HG02623 (cell line): Measurements from ENCODE around the gene ARHGEF7.

Experiments
- ATAC-seq: cut with Tn5 transposase; IDR thresholded peaks from one replicate; pipeline ENCODE4 v1.9.1; 2021; ENCODE audit warnings: moderate library complexity; ENCODE audit not compliant: unreplicated experiment

The ARHGEF7 gene

DNA sequence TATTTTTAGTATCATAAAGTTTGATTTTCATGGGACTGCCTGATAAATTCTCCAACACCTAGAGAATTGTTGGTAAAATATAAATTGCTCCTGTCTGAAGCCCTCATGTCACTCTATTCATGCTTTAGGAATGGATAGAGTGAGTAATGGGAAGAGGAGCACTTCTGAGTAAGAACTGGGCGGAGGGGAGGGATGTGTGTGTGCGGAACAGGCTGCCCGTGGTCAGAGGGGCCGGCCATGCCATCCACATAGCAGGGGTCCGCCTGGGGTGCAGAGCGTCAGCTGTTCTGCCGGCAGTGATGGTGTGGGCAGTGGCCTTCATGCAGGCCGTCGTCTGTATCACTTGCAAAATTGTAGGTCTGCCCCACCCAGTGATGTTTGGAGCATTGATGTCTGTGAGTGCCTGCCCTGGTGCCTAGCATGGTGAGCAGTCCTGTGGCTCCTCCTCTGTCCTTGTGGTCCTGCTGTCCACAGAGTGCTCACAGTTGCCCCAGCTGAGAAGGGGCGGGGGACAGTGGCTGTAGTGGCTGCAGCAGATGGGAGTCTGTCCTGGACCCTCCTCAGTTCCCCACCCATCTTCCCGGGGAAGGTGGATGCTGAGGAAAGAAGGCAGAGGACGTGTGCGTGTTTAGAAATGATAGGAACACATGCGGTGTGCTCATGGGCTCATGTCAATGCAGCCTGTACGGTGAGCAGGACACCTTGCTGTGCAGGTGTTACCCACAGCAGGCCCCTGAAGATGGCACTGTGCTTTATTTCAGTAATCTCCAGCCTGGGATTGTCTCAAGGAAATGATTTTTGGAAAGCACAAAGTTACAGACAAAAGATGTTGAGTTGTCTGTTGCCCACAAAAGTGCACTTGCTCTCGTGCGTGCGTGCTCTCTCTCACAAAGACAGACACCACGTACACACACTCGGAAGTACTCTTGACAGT, 155.9 kb downstream of the ARHGEF7 start:
- ATAC-seq, result no peak

DNA sequence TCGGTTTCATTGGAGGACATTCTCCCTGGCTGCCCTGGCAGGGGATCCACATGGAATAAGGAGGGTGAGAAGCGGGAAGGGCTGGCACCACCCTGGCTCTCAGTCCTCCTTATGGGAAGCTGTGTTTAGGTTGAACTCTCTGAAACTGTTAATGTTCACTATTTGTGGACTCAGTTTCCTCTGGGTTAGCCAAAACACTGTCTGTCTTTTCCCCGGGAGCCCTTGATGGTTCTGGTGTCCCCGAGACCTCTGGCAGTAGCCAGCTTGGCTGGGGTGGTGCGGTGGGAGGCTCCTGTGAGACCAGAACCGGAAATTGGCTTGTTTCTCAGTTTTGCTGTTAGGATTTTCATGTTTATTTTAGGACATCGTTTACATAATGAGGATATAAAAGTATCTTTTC, 157.0 kb downstream of the ARHGEF7 start:
- no peak for ATAC-seq

DNA sequence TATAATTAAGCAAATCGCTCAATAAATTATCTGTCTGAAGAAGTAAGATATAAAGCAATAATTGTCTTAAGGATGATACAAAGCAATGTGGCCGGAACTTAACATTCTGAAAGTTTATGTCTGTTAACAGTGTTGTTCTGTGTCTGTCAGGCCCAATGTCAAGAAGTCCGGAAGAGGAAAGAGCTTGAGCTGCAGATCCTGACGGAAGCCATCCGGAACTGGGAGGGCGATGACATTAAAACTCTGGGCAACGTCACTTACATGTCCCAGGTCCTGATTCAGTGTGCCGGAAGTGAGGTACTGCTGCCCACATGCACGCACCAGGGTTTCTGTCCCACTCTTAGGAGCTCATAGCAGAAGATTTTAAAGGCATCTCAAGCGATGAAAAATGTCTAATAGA, 160.3 kb downstream of the ARHGEF7 start:
- ATAC-seq, result no peak

DNA sequence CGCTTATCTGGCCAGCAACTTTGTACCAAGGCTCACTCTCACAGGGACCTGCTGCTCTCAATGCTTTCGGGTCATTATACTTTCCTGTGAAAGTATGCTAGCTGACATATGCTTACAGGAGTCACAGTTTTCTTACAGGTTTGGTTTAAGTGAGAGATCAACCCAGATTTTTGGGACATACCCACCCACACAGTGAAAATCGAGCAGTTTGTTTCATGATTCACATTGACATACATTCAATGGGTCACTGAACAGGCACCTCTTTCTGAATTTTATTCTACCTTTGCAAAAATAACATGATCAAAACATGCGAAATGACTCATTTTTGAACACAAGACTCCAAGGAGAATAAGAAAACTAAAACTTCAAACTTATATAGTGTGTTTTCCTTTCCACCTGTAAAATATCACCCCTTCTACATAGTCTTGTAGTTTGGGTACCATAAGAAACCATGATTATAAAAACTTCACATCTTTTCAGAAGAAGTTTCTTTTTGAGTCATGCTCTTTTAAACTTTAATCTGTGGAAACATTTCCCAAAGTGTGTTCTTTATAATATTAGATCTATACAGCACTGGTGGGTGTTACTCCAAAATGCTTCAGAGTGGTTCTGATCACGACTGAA, 161.0 kb downstream of the ARHGEF7 start:
- ATAC-seq, result no peak

DNA sequence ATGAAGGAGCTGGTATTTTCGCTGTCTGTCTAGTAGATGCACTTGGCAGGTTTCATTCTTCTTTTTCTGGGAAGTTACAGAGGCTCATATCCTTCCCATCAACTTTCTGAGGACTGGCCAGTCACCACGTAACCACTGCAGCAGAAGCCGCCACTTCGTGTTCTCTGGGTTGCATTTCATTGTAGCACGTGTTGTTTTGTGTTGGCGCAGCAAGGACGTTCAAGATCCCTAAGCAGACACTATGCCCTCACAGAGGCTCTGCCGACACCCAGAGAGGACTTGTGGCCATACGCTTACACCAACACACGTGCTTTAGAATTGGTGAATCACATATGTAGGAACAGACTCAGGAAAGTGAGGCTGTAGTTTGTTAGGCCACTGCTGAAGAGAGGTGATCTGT, 163.1 kb downstream of the ARHGEF7 start:
- no peak for ATAC-seq

DNA sequence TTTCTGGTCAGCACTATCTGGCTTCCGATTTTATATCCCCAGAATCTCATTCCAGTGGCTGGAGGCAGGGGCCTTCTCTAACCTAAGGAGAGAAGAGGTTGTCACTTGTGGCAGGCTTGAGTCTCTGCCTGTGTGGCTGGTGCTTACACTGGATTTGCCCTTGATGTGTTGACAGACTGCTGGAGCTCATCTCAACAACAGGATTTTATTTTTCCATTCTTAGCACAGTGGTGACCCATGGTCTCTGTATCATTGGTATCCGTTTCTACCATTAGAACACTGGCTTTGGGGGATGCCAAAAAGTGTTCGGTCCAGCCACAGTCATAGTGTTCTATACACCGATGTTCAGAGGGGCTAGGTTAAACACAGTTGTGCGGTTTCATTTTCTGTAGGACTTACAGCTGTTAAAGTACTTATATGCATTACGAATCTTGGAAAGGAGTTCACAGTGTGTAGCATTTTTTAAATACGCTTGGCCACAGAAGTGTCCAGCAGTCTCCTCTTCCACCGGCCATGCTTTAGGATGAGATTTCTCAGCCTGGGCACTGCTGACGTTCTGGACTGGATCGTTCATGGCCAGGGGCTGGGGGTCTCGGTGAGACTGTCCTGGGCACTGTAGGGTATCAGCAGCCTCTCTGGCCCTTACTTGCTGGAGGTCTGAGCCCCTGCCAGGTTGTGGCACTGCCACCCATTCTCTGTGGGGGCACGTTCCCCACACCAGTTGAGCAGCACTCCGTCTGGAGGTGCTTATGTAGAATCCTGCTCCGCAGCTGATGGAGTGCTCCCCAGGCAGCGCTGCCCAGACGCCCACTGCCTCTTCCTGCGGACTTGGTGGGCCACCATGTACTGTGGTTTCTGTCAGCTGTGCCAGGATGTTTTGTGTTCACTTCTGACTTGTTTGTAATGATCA, 163.9 kb downstream of the ARHGEF7 start:
- no peak for ATAC-seq

DNA sequence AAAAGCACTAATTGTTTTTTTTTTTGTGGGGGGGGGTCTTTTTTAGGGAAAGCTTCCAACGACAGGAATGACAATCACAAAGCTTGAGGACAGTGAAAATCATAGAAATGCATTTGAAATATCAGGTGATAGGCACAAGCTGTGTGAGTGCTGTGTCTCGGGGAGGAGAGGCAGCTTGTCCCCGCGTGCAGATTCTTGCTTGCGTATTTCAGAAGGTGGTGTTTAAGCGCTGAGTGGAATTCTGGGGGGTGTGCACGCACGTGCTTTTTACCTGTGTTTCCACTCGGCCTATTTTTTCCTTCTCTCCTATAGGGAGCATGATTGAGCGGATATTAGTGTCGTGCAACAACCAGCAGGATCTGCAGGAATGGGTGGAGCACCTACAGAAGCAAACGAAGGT, 165.1 kb downstream of the ARHGEF7 start:
- ATAC-seq, result no peak

DNA sequence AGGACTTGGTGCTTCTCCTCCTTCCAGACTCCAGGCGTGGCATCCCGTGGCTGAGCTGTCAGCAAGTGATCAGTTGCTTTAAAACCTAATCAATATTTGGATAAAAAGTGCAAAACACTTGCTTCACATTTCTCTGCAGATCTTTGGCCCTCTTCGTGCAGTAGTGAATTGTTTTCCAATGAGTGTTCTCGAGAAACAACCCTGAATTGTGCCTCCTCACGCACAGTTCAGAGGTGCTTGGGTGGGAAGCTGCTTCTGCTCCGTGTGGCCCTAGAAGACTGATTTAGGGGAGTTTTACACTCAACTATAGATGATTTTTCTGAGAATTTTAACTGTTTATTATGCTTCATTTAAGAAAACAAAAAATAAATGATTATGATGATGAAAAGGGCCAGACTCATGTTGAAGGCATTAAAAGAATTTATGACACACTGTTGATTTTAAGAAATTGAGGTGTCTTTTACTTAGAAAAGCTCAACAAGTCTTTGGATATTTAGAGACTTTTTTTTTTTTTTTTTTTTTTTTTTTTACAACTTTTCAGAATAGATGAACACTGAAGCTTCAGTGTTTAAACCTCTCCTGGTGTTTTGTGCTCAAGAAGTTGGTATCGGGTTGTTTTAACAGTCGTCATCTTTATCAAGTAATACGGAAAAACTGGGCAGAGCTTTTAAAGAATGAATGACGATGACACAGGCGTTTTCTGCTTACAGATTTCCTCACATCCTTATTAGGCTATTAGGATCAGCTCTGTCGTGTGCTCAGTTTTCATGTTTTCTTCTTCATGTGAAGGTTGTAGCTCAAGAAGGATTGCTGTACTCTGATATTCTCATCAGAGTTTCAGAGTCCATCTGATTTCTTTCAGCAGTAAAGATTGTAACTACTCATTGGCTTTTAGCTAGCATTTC, 165.8 kb downstream of the ARHGEF7 start:
- no peak for ATAC-seq

DNA sequence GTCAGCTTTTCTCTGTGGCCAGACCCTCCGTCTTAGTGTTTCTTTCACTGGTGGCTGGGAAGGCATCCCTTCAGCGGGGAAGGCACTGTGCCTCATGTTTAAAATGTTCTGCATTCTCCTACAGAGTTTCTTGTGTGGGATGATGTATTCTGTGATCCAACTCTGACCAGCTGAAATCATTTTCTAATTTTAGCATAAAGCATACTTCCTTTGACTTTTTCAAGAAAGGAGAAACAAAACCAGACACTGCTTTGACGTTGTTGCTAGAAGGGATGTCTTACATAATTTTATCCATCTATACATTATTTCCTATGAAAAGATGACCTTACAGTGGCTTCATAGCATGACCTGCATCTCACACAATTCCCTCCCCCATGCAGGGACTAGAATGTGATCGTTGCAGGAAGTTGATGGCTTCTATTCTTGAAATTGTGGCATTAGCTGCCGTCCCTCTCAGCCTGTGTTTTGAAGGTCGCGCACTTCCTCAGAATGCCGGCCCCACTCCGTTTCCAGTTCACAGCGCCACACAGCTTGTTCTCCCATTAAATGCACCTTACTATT, 166.7 kb downstream of the ARHGEF7 start:
- ATAC-seq, result no peak

DNA sequence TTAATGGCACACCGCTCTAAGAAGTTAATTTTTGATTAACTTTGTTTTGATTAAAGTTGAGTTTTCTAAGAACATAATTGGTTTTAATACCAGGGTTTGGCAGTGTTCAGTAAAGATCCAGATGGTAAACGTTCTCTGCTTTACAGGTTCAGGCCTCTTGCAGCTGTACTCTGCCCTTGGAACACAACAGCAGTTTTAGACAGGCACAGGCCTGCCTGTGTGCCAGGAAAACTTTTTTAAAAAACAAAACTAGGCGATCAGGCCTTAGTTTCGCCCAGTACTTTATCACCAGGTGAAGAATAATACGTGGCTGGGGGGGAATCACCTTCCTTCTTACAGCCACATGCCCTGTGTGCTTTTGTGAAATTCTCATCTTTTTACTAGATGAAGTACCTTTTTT, 167.3 kb downstream of the ARHGEF7 start:
- ATAC-seq, result no peak

DNA sequence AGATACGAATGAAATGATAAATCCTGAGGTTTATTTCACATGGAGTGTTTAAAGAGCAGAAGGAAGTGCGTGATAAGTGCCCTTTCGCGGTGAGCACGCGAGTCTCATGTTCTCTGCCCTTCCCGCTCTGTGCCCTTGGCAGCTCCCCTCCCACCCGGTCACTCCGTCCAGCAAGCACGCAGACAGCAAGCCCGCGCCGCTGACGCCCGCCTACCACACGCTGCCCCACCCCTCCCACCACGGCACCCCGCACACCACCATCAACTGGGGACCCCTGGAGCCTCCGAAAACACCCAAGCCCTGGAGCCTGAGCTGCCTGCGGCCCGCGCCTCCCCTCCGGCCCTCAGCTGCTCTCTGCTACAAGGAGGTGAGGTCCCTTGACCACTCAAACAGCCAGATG, 167.9 kb downstream of the ARHGEF7 start:
- ATAC-seq, result no peak

DNA sequence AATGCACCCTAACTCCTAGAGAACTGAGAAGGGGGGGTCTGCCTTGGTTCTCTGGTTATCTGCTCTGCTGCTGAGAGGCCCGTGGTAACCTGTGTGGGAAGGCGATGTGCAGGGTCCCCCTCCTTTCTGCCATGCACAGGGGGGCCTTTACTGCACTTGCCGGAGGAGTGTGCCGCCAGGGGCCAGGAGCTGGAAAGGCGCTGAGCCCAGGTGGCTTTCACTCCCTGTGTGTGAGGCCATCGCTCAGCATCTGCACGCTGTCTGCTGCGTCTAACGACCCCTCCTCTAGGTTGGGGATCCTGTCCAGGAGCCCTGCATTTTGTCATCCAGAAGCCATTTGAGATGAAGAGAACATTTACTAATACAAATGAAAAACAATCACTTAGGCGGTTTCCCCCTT, 168.3 kb downstream of the ARHGEF7 start:
- no peak for ATAC-seq

DNA sequence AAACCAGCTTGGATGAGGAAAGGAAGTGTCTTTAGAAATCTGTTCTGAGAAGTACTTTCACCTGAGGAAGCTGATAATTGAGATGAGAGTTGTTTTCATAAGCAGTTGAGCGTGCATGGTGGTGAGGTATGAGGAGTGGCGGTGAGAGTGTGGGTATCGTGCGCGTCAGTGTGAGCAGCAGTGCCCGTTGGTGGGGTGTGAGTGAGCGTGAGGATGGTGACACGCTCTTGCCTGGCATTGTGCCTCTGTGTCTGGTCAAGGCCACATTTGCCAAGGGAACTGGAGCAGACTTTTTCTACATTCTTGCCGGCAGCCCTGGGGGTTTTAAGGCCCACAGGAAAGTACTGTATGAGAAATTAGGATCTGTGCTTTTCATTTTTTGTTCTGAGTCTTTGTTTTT, 168.9 kb downstream of the ARHGEF7 start:
- no peak for ATAC-seq

DNA sequence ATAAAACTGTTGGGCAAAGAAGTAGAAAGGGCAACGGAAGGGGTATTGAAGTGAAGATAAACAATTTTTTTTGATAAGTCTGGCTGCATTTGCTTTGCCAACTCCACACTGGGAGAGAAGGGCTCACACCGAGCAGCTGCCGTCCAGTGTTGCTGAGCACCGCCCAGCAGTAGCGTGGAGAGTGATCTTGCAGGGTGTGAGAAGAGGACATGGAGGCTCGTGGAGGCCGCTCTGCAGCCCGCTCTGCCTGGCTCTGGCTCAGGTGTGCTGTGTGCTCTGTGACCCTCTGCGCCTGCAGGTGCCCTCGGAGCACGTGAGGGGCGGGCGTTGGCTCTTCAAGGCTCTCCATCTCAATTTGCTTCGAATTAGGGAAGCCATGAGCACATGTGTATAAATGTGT, 169.5 kb downstream of the ARHGEF7 start:
- ATAC-seq, result no peak

DNA sequence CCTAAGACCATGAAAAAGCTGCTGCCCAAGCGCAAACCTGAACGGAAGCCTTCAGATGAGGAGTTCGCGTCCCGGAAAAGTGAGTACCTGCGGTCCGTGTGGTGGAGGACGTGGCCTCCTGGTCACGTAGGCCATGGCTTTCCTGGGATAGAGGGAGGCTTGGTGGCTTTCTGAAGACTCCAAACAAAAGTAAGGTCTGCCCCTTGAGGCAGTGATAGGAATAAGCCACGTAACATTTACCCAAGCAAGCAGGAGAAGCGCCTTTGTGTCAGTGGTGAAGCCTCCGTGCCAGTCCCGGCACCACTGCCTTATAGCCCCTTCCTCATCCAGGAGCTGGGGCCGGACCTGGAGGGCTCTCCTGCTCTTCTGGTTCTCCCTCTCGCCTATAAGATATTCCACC, 171.1 kb downstream of the ARHGEF7 start:
- ATAC-seq, result no peak

DNA sequence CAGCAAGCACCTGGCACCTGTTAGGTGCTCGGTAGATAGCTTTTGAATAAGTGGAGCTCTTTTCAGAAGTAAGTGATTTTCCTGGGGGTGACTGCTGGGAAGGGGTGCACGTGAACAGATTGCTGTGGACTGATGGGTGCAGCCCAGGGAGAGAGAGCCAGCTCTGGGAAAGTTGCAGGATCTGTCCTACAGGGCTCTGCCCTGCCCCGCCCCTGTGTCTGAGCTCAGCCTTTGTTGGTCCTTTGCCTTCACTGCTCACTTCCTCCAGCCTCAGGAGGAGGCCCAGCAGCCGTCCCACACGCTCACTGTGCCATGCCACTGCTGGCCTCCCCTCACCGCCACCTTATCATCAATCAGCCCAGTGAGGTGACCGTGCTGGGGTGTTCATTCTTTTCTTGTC, 171.6 kb downstream of the ARHGEF7 start:
- no peak for ATAC-seq

DNA sequence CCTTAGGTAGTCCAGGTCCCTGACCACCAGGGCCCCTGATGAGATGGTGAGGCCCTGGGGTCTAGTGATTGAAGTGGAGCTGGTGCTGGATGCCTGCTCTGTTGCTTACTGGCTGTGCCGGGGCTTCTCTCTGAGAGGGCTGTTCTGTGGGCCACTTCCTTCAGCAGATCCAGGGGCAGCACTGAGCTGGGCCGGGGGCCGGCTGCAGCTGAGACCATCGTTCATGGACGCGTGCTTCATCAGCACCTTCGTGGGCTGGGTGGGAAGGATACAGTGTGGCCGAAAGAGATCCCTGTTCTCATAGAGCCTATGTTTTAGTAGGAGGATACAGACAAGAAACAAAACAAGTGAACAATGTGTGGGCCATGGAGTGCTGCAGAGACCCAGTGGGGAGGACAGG, 172.1 kb downstream of the ARHGEF7 start:
- ATAC-seq, result no peak

DNA sequence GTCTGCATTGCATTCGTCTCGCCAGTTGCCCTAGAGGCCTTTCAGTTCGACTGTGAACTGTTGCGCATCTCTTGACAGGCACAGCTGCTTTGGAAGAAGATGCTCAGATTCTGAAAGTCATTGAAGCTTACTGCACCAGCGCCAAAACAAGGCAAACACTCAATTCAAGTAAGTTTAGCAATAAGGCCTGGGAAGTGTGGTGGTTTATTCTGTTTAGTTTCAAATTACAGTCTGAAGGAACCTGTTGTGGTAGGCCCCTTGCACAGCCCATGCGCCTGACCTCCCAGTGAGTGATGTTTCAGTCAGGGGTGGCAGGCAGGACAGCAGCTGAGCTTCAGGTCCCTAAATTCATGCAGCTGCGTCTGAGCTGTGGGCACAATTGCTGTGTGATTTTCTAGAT, 173.2 kb downstream of the ARHGEF7 start:
- ATAC-seq, result no peak

DNA sequence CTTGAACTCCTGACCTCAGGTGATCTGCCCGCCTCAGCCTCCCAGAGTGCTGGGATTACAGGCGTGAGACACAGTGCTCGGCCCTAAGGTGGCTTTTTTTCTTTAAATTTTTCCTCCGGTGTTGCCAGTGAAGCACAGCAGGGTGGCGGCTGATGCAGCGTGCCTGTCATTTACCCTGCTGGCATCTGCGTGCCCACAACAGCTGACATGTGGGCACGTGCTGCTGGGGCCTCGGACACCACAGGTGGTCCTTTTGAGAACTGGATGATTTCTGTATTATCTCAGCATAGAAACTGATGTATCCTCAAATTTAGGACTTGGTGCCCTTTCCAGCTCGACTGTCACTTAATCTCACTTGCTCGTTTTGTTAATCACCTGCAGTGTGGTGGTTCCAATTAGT, 174.1 kb downstream of the ARHGEF7 start:
- no peak for ATAC-seq

DNA sequence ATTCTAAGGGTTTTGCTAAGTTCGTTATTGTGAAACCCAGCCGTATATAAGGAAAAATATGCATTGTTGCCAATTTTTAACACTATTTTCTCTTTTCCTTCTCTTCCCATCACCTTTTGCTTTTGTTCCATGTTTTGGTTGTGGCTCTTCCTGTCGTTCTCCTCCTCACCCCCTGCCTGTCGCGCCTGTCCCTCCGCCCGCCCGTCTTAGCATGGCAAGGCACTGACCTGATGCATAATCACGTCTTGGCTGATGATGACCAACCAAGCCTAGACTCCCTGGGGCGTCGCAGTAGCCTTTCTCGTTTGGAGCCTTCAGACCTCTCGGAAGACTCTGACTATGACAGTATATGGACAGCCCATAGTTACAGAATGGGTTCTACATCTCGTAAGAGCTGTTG, 176.8 kb downstream of the ARHGEF7 start:
- no peak for ATAC-seq
